Stimulated activated naive B cell treated with anti-CD40 and anti-IgM and Interleukin-4, amounts not matched to agents 10 μg/mL and 1 μg/mL and 100 μg/mL, for 72 hours (primary cell): ENCODE results near the gene BPIFB2.
"Not testable (repeated sequence)": the region's sequence is repeated elsewhere in the genome, so short reads cannot be mapped to it uniquely, and the experiment has no call there.

Experiments used
- ATAC-seq, 2 donors: fragments of 150-1000 bp; cut with Tn5 transposase; replicated peaks; 2 replicates each; pipeline ENCODE4 v1.10.0; 2021; ENCODE audit warnings: moderate library complexity in 1 of 2
- DNase-seq: peaks from one replicate; pipeline ENCODE4 v3.0.0; 2021
- H3K27ac Mint-ChIP-seq: one replicate; pipeline ENCODE4 v1.8.0; 2022; ENCODE audit warnings: mild to moderate bottlenecking, mixed read lengths
- H3K27me3 Mint-ChIP-seq, 2 donors: one replicate each; pipeline ENCODE4 v1.8.0; 2022; ENCODE audit warnings: mixed read lengths in 2 of 2
- H3K36me3 Mint-ChIP-seq, 2 donors: one replicate each; pipeline ENCODE4 v1.8.0; 2022; ENCODE audit warnings: mixed read lengths in 2 of 2, mild to moderate bottlenecking in 1 of 2
- H3K4me1 Mint-ChIP-seq, 2 donors: one replicate each; pipeline ENCODE4 v1.8.0; 2022; ENCODE audit warnings: mixed read lengths in 2 of 2, mild to moderate bottlenecking in 1 of 2
- H3K4me3 Mint-ChIP-seq, 2 donors: one replicate each; pipeline ENCODE4 v1.8.0; 2022; ENCODE audit warnings: mild to moderate bottlenecking in 2 of 2, mixed read lengths in 2 of 2, moderate library complexity in 1 of 2
- H3K9me3 Mint-ChIP-seq, 2 donors: one replicate each; pipeline ENCODE4 v1.8.0; 2022; ENCODE audit warnings: mixed read lengths in 2 of 2, mild to moderate bottlenecking in 1 of 2

Gene BPIFB2

GRCh38 chr20:32966881-32967781 is 40.4 kb upstream of the BPIFB2 start:
- peak; percentile 34 for DNase-seq
- H3K36me3 Mint-ChIP-seq, result no peaks in the 10 kb centered on the region
- peaks cover 5 to 9% of the 10 kb centered on the region in 2 donors for H3K27me3 Mint-ChIP-seq
- no peak overlapping the region for H3K27ac Mint-ChIP-seq
- peak; percentile 62 to 68 for ATAC-seq
- no peak overlapping the region for H3K4me3 Mint-ChIP-seq
- H3K4me1 Mint-ChIP-seq, result peaks cover 29 to 33% of the 10 kb centered on the region in 2 donors
- no peaks in the 10 kb centered on the region for H3K9me3 Mint-ChIP-seq

GRCh38 chr20:32967961-32968457 is 39.5 kb upstream of the BPIFB2 start:
- H3K4me1 Mint-ChIP-seq, result peaks cover 33 to 36% of the 10 kb centered on the region in 2 donors
- H3K27me3 Mint-ChIP-seq, result peaks cover 5 to 9% of the 10 kb centered on the region in 2 donors
- H3K4me3 Mint-ChIP-seq, result no peak overlapping the region
- ATAC-seq, result no peak
- H3K27ac Mint-ChIP-seq, result no peak overlapping the region
- no peak for DNase-seq
- H3K36me3 Mint-ChIP-seq, result peaks cover 0 to 1% of the 10 kb centered on the region in 2 donors
- H3K9me3 Mint-ChIP-seq, result no peaks in the 10 kb centered on the region

GRCh38 chr20:32968478-32969241 is 38.8 kb upstream of the BPIFB2 start:
- Mint-ChIP-seq H3K4me3 (no peak overlapping the region), H3K36me3 (peaks cover 0 to 3% of the 10 kb centered on the region in 2 donors), H3K9me3 (no peaks in the 10 kb centered on the region), H3K27me3 (peaks cover 5 to 8% of the 10 kb centered on the region in 2 donors), H3K27ac (peak overlapping the region; percentile 66), H3K4me1 (peaks cover 33 to 37% of the 10 kb centered on the region in 2 donors)
- DNase-seq (no peak), ATAC-seq (no peak)

- Mint-ChIP-seq H3K36me3 (peaks cover 0 to 3% of the 10 kb centered on the region in 2 donors), H3K27me3 (peaks cover 4 to 5% of the 10 kb centered on the region in 2 donors), H3K4me3 (peak overlapping the region; percentile 26 to 42), H3K4me1 (peaks cover 38 to 39% of the 10 kb centered on the region in 2 donors), H3K27ac (peak overlapping the region; percentile 94), H3K9me3 (no peaks in the 10 kb centered on the region)
- no peak for ATAC-seq
- no peak for DNase-seq
Observed at GRCh38 chr20:32969356-32970114, 38.0 kb upstream of the BPIFB2 start.

- Mint-ChIP-seq H3K4me1 (peaks cover 43 to 47% of the 10 kb centered on the region in 2 donors), H3K27me3 (peaks cover 0 to under 1% of the 10 kb centered on the region in 2 donors), H3K9me3 (no peaks in the 10 kb centered on the region), H3K4me3 (peak overlapping the region; percentile 26 to 42), H3K36me3 (peaks cover 0 to 3% of the 10 kb centered on the region in 2 donors), H3K27ac (peak overlapping the region; percentile 94)
- DNase-seq (no peak), ATAC-seq (no peak)
Observed at GRCh38 chr20:32970115-32970972, 37.2 kb upstream of the BPIFB2 start.

GRCh38 chr20:32970973-32971300 is 36.6 kb upstream of the BPIFB2 start:
- Mint-ChIP-seq H3K4me1 (peaks cover 43 to 50% of the 10 kb centered on the region in 2 donors), H3K27me3 (no peaks in the 10 kb centered on the region), H3K9me3 (no peaks in the 10 kb centered on the region), H3K27ac (no peak overlapping the region), H3K4me3 (peak overlapping the region in 1 of 2 donors; percentile 47), H3K36me3 (peaks cover 0 to 3% of the 10 kb centered on the region in 2 donors)
- DNase-seq, result no peak
- ATAC-seq, result no peak

GRCh38 chr20:32971703-32972161 is 35.8 kb upstream of the BPIFB2 start:
- H3K9me3 Mint-ChIP-seq, result peaks cover 0 to 5% of the 10 kb centered on the region in 2 donors
- no peaks in the 10 kb centered on the region for H3K27me3 Mint-ChIP-seq
- no peak for DNase-seq
- H3K27ac Mint-ChIP-seq, result no peak overlapping the region
- no peak overlapping the region for H3K4me3 Mint-ChIP-seq
- ATAC-seq, result peak; percentile 60 to 62
- H3K36me3 Mint-ChIP-seq, result peaks cover 3 to 5% of the 10 kb centered on the region in 2 donors
- peaks cover 41 to 44% of the 10 kb centered on the region in 2 donors for H3K4me1 Mint-ChIP-seq

GRCh38 chr20:32972181-32973076 is 35.1 kb upstream of the BPIFB2 start:
- Mint-ChIP-seq H3K4me3 (no peak overlapping the region), H3K27ac (no peak overlapping the region), H3K27me3 (no peaks in the 10 kb centered on the region), H3K9me3 (peaks cover 0 to 5% of the 10 kb centered on the region in 2 donors), H3K36me3 (peaks cover 3 to 5% of the 10 kb centered on the region in 2 donors), H3K4me1 (peaks cover 35 to 37% of the 10 kb centered on the region in 2 donors)
- ATAC-seq, result peak; percentile 96 to 98
- peak; percentile 92 for DNase-seq

GRCh38 chr20:32973077-32973717 is 34.3 kb upstream of the BPIFB2 start:
- H3K36me3 Mint-ChIP-seq, result peaks cover 3 to 5% of the 10 kb centered on the region in 2 donors

GRCh38 chr20:32974204-32975064 is 33.1 kb upstream of the BPIFB2 start:
- peak overlapping the region; percentile 68 for H3K27ac Mint-ChIP-seq

More at GRCh38 chr20:32973077-32973717, 34.3 kb upstream of the BPIFB2 start:
- ATAC-seq (no peak), DNase-seq (no peak)
- H3K27me3 Mint-ChIP-seq, result no peaks in the 10 kb centered on the region
- peaks cover 0 to 5% of the 10 kb centered on the region in 2 donors for H3K9me3 Mint-ChIP-seq
- no peak overlapping the region for H3K27ac Mint-ChIP-seq
- H3K4me1 Mint-ChIP-seq, result peaks cover 30 to 32% of the 10 kb centered on the region in 2 donors
- H3K4me3 Mint-ChIP-seq, result no peak overlapping the region

GRCh38 chr20:32975121-32975520 is 32.4 kb upstream of the BPIFB2 start:
- Mint-ChIP-seq H3K4me1 (peaks cover 19 to 22% of the 10 kb centered on the region in 2 donors), H3K27ac (peak overlapping the region; percentile 68)
- H3K27me3 Mint-ChIP-seq, DNase-seq, H3K9me3 Mint-ChIP-seq, H3K4me3 Mint-ChIP-seq, H3K36me3 Mint-ChIP-seq, ATAC-seq: not testable (repeated sequence)

More at GRCh38 chr20:32974204-32975064, 33.1 kb upstream of the BPIFB2 start:
- H3K4me1 Mint-ChIP-seq, result peaks cover 25 to 26% of the 10 kb centered on the region in 2 donors
- not testable (repeated sequence) for H3K9me3 Mint-ChIP-seq, H3K36me3 Mint-ChIP-seq, H3K4me3 Mint-ChIP-seq, ATAC-seq, DNase-seq, H3K27me3 Mint-ChIP-seq
